WTC11 (cell line): ENCODE data around the gene KITLG. TPM values are rescaled to one million over a fixed set of nuclear protein-coding genes. Genes with fewer than 3 reads are reported as not detected.

Experiments used
- ATAC-seq: fragments of 200-7000 bp; cut with Tn5 transposase; 2 replicates; pipeline ENCODE4 v1.10.0; 2021; ENCODE audit warnings: mild to moderate bottlenecking, moderate library complexity
- CTCF ChIA-PET: fragments of 300-600 bp; sonication (Branson Sonifier 250); formaldehyde crosslinking; loops from one replicate; lab custom pipeline; 2021; ENCODE audit warnings: antibody characterized with exemption; lab: Charles Lee
- POLR2A ChIA-PET: fragments of 350-600 bp; sonication (Branson Sonifier 250); formaldehyde crosslinking; loops from one replicate; lab custom pipeline; 2021; ENCODE audit warnings: antibody characterized with exemption; lab: Charles Lee
- DNase-seq: peaks from one replicate; pipeline ENCODE4 v3.0.0; 2021; ENCODE audit warnings: low spot score
- H3K27ac Mint-ChIP-seq: 2 replicates; pipeline ENCODE4 v1.8.0; 2021; ENCODE audit warnings: mixed read lengths
- H3K27me3 Mint-ChIP-seq: 2 replicates; pipeline ENCODE4 v1.8.0; 2021; ENCODE audit warnings: low read depth, mild to moderate bottlenecking, moderate library complexity, mixed read lengths
- H3K36me3 Mint-ChIP-seq: 2 replicates; pipeline ENCODE4 v1.8.0; 2021; ENCODE audit warnings: mixed read lengths
- H3K4me1 Mint-ChIP-seq: 2 replicates; pipeline ENCODE4 v1.8.0; 2022; ENCODE audit warnings: mixed read lengths
- H3K4me3 Mint-ChIP-seq: 2 replicates; pipeline ENCODE4 v1.8.0; 2021; ENCODE audit warnings: mild to moderate bottlenecking, moderate library complexity, mixed read lengths
- H3K9me3 Mint-ChIP-seq: 2 replicates; pipeline ENCODE4 v1.8.0; 2021; ENCODE audit warnings: mixed read lengths
- ARID4B ChIP-seq: sonication (generic); formaldehyde crosslinking; IDR thresholded peaks from 2 replicates; pipeline ENCODE4 v1.8.0; 2023; ENCODE audit warnings: missing genetic modification reagents, mild to moderate bottlenecking, borderline replicate concordance
- CREB1 ChIP-seq: sonication (generic); formaldehyde crosslinking; IDR thresholded peaks from 2 replicates; pipeline ENCODE4 v1.8.0; 2023; ENCODE audit warnings: mild to moderate bottlenecking, missing genetic modification reagents
- E2F4 ChIP-seq: sonication (generic); formaldehyde crosslinking; IDR thresholded peaks from 2 replicates; pipeline ENCODE4 v1.8.1; 2022; ENCODE audit warnings: low read depth, mild to moderate bottlenecking, moderate library complexity, missing genetic modification reagents, borderline replicate concordance
- ELF4 ChIP-seq: sonication (generic); formaldehyde crosslinking; IDR thresholded peaks from 2 replicates; pipeline ENCODE4 v1.8.1; 2022; ENCODE audit warnings: low read depth, mild to moderate bottlenecking, moderate library complexity, missing genetic modification reagents
- ETV6 ChIP-seq: sonication (generic); formaldehyde crosslinking; IDR thresholded peaks from 2 replicates; pipeline ENCODE4 v1.8.1; 2022; ENCODE audit warnings: mild to moderate bottlenecking, missing genetic modification reagents
- GABPB1 ChIP-seq: sonication (generic); formaldehyde crosslinking; IDR thresholded peaks from 2 replicates; pipeline ENCODE4 v1.8.1; 2023; ENCODE audit warnings: mild to moderate bottlenecking, missing genetic modification reagents
- IRF1 ChIP-seq: sonication (generic); formaldehyde crosslinking; IDR thresholded peaks from 2 replicates; pipeline ENCODE4 v1.8.0; 2023; ENCODE audit warnings: missing genetic modification reagents
- MAX ChIP-seq: sonication (generic); formaldehyde crosslinking; IDR thresholded peaks from 2 replicates; pipeline ENCODE4 v1.8.0; 2022; ENCODE audit warnings: mild to moderate bottlenecking, missing genetic modification reagents
- MLX ChIP-seq: sonication (generic); formaldehyde crosslinking; IDR thresholded peaks from 2 replicates; pipeline ENCODE4 v1.8.1; 2023; ENCODE audit warnings: mild to moderate bottlenecking, missing genetic modification reagents, moderate library complexity
- MXD4 ChIP-seq: fragments of 250-450 bp; sonication (Bioruptor Pico); IDR thresholded peaks from 2 replicates; pipeline ENCODE4 v1.8.0; 2021; ENCODE audit warnings: mild to moderate bottlenecking, moderate library complexity, borderline replicate concordance
- MYBL2 ChIP-seq: sonication (generic); formaldehyde crosslinking; IDR thresholded peaks from 2 replicates; pipeline ENCODE4 v1.8.1; 2023; ENCODE audit warnings: mild to moderate bottlenecking, moderate library complexity, missing genetic modification reagents
- OVOL2 ChIP-seq: fragments of 250-450 bp; sonication (Bioruptor Pico); IDR thresholded peaks from 2 replicates; pipeline ENCODE4 v1.9.0; 2021; ENCODE audit warnings: mild to moderate bottlenecking, borderline replicate concordance
- SMAD4 ChIP-seq: sonication (generic); formaldehyde crosslinking; IDR thresholded peaks from 2 replicates; pipeline ENCODE4 v1.8.0; 2022; ENCODE audit warnings: mild to moderate bottlenecking, missing genetic modification reagents
- SOX15 ChIP-seq: fragments of 250-450 bp; sonication (Bioruptor Pico); IDR thresholded peaks from 2 replicates; pipeline ENCODE4 v1.9.0; 2021; ENCODE audit warnings: mild to moderate bottlenecking
- TP53 ChIP-seq: sonication (generic); formaldehyde crosslinking; IDR thresholded peaks from 2 replicates; pipeline ENCODE4 v1.8.1; 2023; ENCODE audit warnings: mild to moderate bottlenecking, missing genetic modification reagents
- ZBTB21 ChIP-seq: sonication (generic); formaldehyde crosslinking; IDR thresholded peaks from 2 replicates; pipeline ENCODE4 v1.8.1; 2023; ENCODE audit warnings: mild to moderate bottlenecking, missing genetic modification reagents, borderline replicate concordance
- ZNF121 ChIP-seq: sonication (generic); formaldehyde crosslinking; IDR thresholded peaks from 2 replicates; pipeline ENCODE4 v1.8.0; 2023; ENCODE audit warnings: missing genetic modification reagents
- ZNF396 ChIP-seq: fragments of 250-450 bp; sonication (Bioruptor Pico); IDR thresholded peaks from 2 replicates; pipeline ENCODE4 v1.8.0; 2021; ENCODE audit warnings: mild to moderate bottlenecking, moderate library complexity, borderline replicate concordance
- ZNF512 ChIP-seq: sonication (generic); formaldehyde crosslinking; IDR thresholded peaks from 2 replicates; pipeline ENCODE4 v1.8.1; 2022; ENCODE audit warnings: missing genetic modification reagents, borderline replicate concordance
- ZSCAN18 ChIP-seq: fragments of 250-450 bp; sonication (Bioruptor Pico); IDR thresholded peaks from 2 replicates; pipeline ENCODE4 v2.1.2; 2022; ENCODE audit warnings: mild to moderate bottlenecking, moderate library complexity
- total RNA-seq: library from RNA; stranded (reverse); gene quantifications from 3 replicates; pipeline ENCODE4 v1.2.3, GENCODE V29; 2021

The KITLG gene
- total RNA-seq, 1 experiment from 2014 or later = 12.5 TPM

- Mint-ChIP-seq H3K36me3 (no peaks in the 10 kb centered on the region), H3K9me3 (no peaks in the 10 kb centered on the region), H3K27me3 (no peaks in the 10 kb centered on the region), H3K4me3 (no peak overlapping the region), H3K4me1 (peaks cover 62% of the 10 kb centered on the region), H3K27ac (0 out of 2 replicates have a peak overlapping the region, but pooled peaks have one; percentile 94)
- ChIA-PET POLR2A (no interaction called here), CTCF (interaction anchor here (1.1 kb wide), 1 partner anchor 21 kb away, joined by 4 read pairs; no protein-coding TSS in a partner anchor)
- TF ChIP-seq ZBTB21 = no peak
- no peak for TF ChIP-seq ZNF396 (CRISPR knock-in tag)
- no peak for TF ChIP-seq MLX (CRISPR knock-in tag)
- DNase-seq (no peak), ATAC-seq (no peak)
Measured at GRCh38 chr12:88558340-88558867, 21.9 kb downstream of the KITLG start.

GRCh38 chr12:88556213-88556774 is 24.0 kb downstream of the KITLG start:
- DNase-seq (no peak), ATAC-seq (no peak)
- ChIA-PET CTCF (interaction anchor here (0.7 kb wide), 1 partner anchor 12 kb away, joined by 3 read pairs; no protein-coding TSS in a partner anchor), POLR2A (no interaction called here)
- Mint-ChIP-seq H3K27me3 (no peaks in the 10 kb centered on the region), H3K4me1 (peaks cover 53% of the 10 kb centered on the region), H3K27ac (peak overlapping the region; percentile 0; the same call in 1 of the 2 replicates), H3K4me3 (no peak overlapping the region), H3K9me3 (no peaks in the 10 kb centered on the region), H3K36me3 (no peaks in the 10 kb centered on the region)
- TF ChIP-seq ZNF121 (CRISPR knock-in tag) (no peak), MAX (CRISPR knock-in tag) (no peak), GABPB1 (CRISPR knock-in tag) (no peak), ZNF512 (CRISPR knock-in tag) (no peak), ETV6 (CRISPR knock-in tag) (no peak)

GRCh38 chr12:88553941-88554658 is 26.2 kb downstream of the KITLG start:
- CTCF ChIA-PET = no interaction called here
- no peaks in the 10 kb centered on the region for H3K36me3 Mint-ChIP-seq
- no peak for TF ChIP-seq ELF4 (CRISPR knock-in tag)
- no peak for TF ChIP-seq SOX15
- TF ChIP-seq SMAD4 = no peak
- TF ChIP-seq ZSCAN18 = no peak
- no peak for TF ChIP-seq TP53 (CRISPR knock-in tag)
- TF ChIP-seq ARID4B (CRISPR knock-in tag) = no peak
- no peak for TF ChIP-seq OVOL2 (CRISPR knock-in tag)
- TF ChIP-seq MYBL2 (CRISPR knock-in tag) = no peak
- TF ChIP-seq MXD4 (CRISPR knock-in tag) = no peak
- TF ChIP-seq CREB1 = no peak
- no peak for TF ChIP-seq E2F4 (CRISPR knock-in tag)
- no peak for TF ChIP-seq IRF1
- no peak for TF ChIP-seq ZBTB21

More at GRCh38 chr12:88553941-88554658, 26.2 kb downstream of the KITLG start:
- POLR2A ChIA-PET = no interaction called here
- Mint-ChIP-seq H3K4me3 (no peak overlapping the region), H3K9me3 (no peaks in the 10 kb centered on the region), H3K27ac (peak overlapping the region; percentile 42), H3K27me3 (no peaks in the 10 kb centered on the region), H3K4me1 (peaks cover 43% of the 10 kb centered on the region)
- no peak for DNase-seq
- ATAC-seq = peak; percentile 34; the same call in 1 of the 2 replicates
